Dendritic cell treated with granulocyte-macrophage colony-stimulating factor and Interleukin-4, amounts not matched to agents 40 ng/mL and 50 ng/mL, for 4 days (primary cell): ENCODE results near the gene BIRC6.

Source experiments
- H3K27ac Mint-ChIP-seq: one replicate; pipeline ENCODE4 v1.8.0; 2022; ENCODE audit warnings: mild to moderate bottlenecking, mixed read lengths
- H3K27me3 Mint-ChIP-seq: one replicate; pipeline ENCODE4 v1.8.0; 2022; ENCODE audit warnings: mild to moderate bottlenecking, mixed read lengths
- H3K36me3 Mint-ChIP-seq: one replicate; pipeline ENCODE4 v1.8.0; 2022; ENCODE audit warnings: low read depth, mixed read lengths
- H3K4me1 Mint-ChIP-seq: one replicate; pipeline ENCODE4 v1.8.0; 2022; ENCODE audit warnings: low read depth, mixed read lengths
- H3K4me3 Mint-ChIP-seq: one replicate; pipeline ENCODE4 v1.8.0; 2022; ENCODE audit warnings: mild to moderate bottlenecking, moderate library complexity, mixed read lengths
- H3K9me3 Mint-ChIP-seq: one replicate; pipeline ENCODE4 v1.8.0; 2022; ENCODE audit warnings: mixed read lengths
- intact Hi-C: fragments of 100-400 bp; cut with micrococcal nuclease; formaldehyde crosslinking; loops from one replicate; pipeline ENCODE4 v1.15.0; 2022

The BIRC6 gene

GRCh38 chr2:32572737-32573136 lies 215.9 kb downstream of the BIRC6 start:
- H3K9me3 Mint-ChIP-seq = no peaks in the 10 kb centered on the region
- H3K36me3 Mint-ChIP-seq = peaks cover 32% of the 10 kb centered on the region
- no peak overlapping the region for H3K4me3 Mint-ChIP-seq
- H3K27ac Mint-ChIP-seq = no peak overlapping the region
- intact Hi-C loops = no loop called here
- H3K4me1 Mint-ChIP-seq = no peaks in the 10 kb centered on the region
- no peaks in the 10 kb centered on the region for H3K27me3 Mint-ChIP-seq

GRCh38 chr2:32591669-32592463 lies 235.0 kb downstream of the BIRC6 start:
- H3K27me3 Mint-ChIP-seq = no peaks in the 10 kb centered on the region
- H3K4me1 Mint-ChIP-seq = no peaks in the 10 kb centered on the region
- peaks cover 29% of the 10 kb centered on the region for H3K36me3 Mint-ChIP-seq
- no peak overlapping the region for H3K4me3 Mint-ChIP-seq
- no peak overlapping the region for H3K27ac Mint-ChIP-seq
- H3K9me3 Mint-ChIP-seq = no peaks in the 10 kb centered on the region
- intact Hi-C loops = no loop called here

GRCh38 chr2:32594573-32594972 lies 237.8 kb downstream of the BIRC6 start:
- no peaks in the 10 kb centered on the region for H3K4me1 Mint-ChIP-seq
- no peaks in the 10 kb centered on the region for H3K9me3 Mint-ChIP-seq
- intact Hi-C loops = no loop called here
- peaks cover 41% of the 10 kb centered on the region for H3K36me3 Mint-ChIP-seq
- no peak overlapping the region for H3K27ac Mint-ChIP-seq
- no peaks in the 10 kb centered on the region for H3K27me3 Mint-ChIP-seq
- H3K4me3 Mint-ChIP-seq = no peak overlapping the region

- H3K27me3 Mint-ChIP-seq = no peaks in the 10 kb centered on the region
- H3K27ac Mint-ChIP-seq = no peak overlapping the region
- H3K9me3 Mint-ChIP-seq = no peaks in the 10 kb centered on the region
- H3K4me3 Mint-ChIP-seq = no peak overlapping the region
- H3K36me3 Mint-ChIP-seq = peaks cover 87% of the 10 kb centered on the region
- H3K4me1 Mint-ChIP-seq = peaks cover 22% of the 10 kb centered on the region
- intact Hi-C loops = loop anchor here (5.0 kb wide), 1 partner anchor 971 kb away; no protein-coding TSS in a partner anchor
These were observed 254.5 kb downstream of the BIRC6 start for GRCh38 chr2:32611366-32611765.

GRCh38 chr2:32611771-32612170 lies 254.9 kb downstream of the BIRC6 start:
- peaks cover 22% of the 10 kb centered on the region for H3K4me1 Mint-ChIP-seq
- H3K9me3 Mint-ChIP-seq = no peaks in the 10 kb centered on the region
- H3K36me3 Mint-ChIP-seq = peaks cover 87% of the 10 kb centered on the region
- intact Hi-C loops = loop anchor here (5.0 kb wide), 1 partner anchor 971 kb away; no protein-coding TSS in a partner anchor
- H3K27me3 Mint-ChIP-seq = no peaks in the 10 kb centered on the region
- no peak overlapping the region for H3K27ac Mint-ChIP-seq
- H3K4me3 Mint-ChIP-seq = no peak overlapping the region

GRCh38 chr2:32614084-32614483 lies 257.3 kb downstream of the BIRC6 start:
- peaks cover 83% of the 10 kb centered on the region for H3K36me3 Mint-ChIP-seq

GRCh38 chr2:32617599-32618189 lies 260.9 kb downstream of the BIRC6 start:
- Mint-ChIP-seq H3K36me3 (peaks cover 80% of the 10 kb centered on the region), H3K4me3 (no peak overlapping the region), H3K9me3 (no peaks in the 10 kb centered on the region), H3K27me3 (no peaks in the 10 kb centered on the region), H3K4me1 (peaks cover 25% of the 10 kb centered on the region), H3K27ac (no peak overlapping the region)
- intact Hi-C loops = no loop called here

More at GRCh38 chr2:32614084-32614483, 257.3 kb downstream of the BIRC6 start:
- H3K27ac Mint-ChIP-seq = peak overlapping the region; percentile 67
- no peaks in the 10 kb centered on the region for H3K9me3 Mint-ChIP-seq
- intact Hi-C loops = loop anchor here (5.0 kb wide), 1 partner anchor 968 kb away; no protein-coding TSS in a partner anchor
- peaks cover 22% of the 10 kb centered on the region for H3K4me1 Mint-ChIP-seq
- no peak overlapping the region for H3K4me3 Mint-ChIP-seq
- no peaks in the 10 kb centered on the region for H3K27me3 Mint-ChIP-seq

GRCh38 chr2:32622570-32623310 lies 265.9 kb downstream of the BIRC6 start:
- Mint-ChIP-seq H3K36me3 (peaks cover 51% of the 10 kb centered on the region), H3K4me1 (peaks cover 18% of the 10 kb centered on the region), H3K4me3 (no peak overlapping the region), H3K27me3 (peaks cover 5% of the 10 kb centered on the region), H3K9me3 (no peaks in the 10 kb centered on the region), H3K27ac (no peak overlapping the region)
- intact Hi-C loops = no loop called here

- peaks cover 54% of the 10 kb centered on the region for H3K36me3 Mint-ChIP-seq
- peaks cover 5% of the 10 kb centered on the region for H3K27me3 Mint-ChIP-seq
- H3K27ac Mint-ChIP-seq = no peak overlapping the region
- no peaks in the 10 kb centered on the region for H3K9me3 Mint-ChIP-seq
- intact Hi-C loops = no loop called here
- H3K4me1 Mint-ChIP-seq = peaks cover 20% of the 10 kb centered on the region
- no peak overlapping the region for H3K4me3 Mint-ChIP-seq
These were observed 266.5 kb downstream of the BIRC6 start for GRCh38 chr2:32623311-32623706.

- intact Hi-C loops = no loop called here
- Mint-ChIP-seq H3K4me3 (no peak overlapping the region), H3K4me1 (peaks cover 31% of the 10 kb centered on the region), H3K27ac (no peak overlapping the region), H3K36me3 (peaks cover 45% of the 10 kb centered on the region), H3K9me3 (no peaks in the 10 kb centered on the region), H3K27me3 (peaks cover 5% of the 10 kb centered on the region)
These were observed 268.0 kb downstream of the BIRC6 start for GRCh38 chr2:32624812-32625211.

GRCh38 chr2:32626639-32627221 lies 269.9 kb downstream of the BIRC6 start:
- peaks cover 34% of the 10 kb centered on the region for H3K4me1 Mint-ChIP-seq
- intact Hi-C loops = no loop called here
- H3K27me3 Mint-ChIP-seq = peaks cover 5% of the 10 kb centered on the region
- peak overlapping the region; percentile 78 for H3K27ac Mint-ChIP-seq
- peaks cover 44% of the 10 kb centered on the region for H3K36me3 Mint-ChIP-seq
- H3K9me3 Mint-ChIP-seq = no peaks in the 10 kb centered on the region
- H3K4me3 Mint-ChIP-seq = peak overlapping the region; percentile 84

GRCh38 chr2:32627441-32627813 lies 270.6 kb downstream of the BIRC6 start:
- peak overlapping the region; percentile 84 for H3K4me3 Mint-ChIP-seq
- H3K27me3 Mint-ChIP-seq = peaks cover 5% of the 10 kb centered on the region
- no peaks in the 10 kb centered on the region for H3K9me3 Mint-ChIP-seq
- peaks cover 44% of the 10 kb centered on the region for H3K36me3 Mint-ChIP-seq
- peaks cover 28% of the 10 kb centered on the region for H3K4me1 Mint-ChIP-seq
- H3K27ac Mint-ChIP-seq = peak overlapping the region; percentile 78
- intact Hi-C loops = no loop called here

GRCh38 chr2:32627814-32628579 lies 271.2 kb downstream of the BIRC6 start, which contains the start of gene TTC27:
TSS of gene TTC27 (plus strand) at chr2:32628050. CDS start at chr2:32628293, 243 bp downstream.
- peaks cover 24% of the 10 kb centered on the region for H3K4me1 Mint-ChIP-seq
- H3K27me3 Mint-ChIP-seq = peaks cover 5% of the 10 kb centered on the region
- peaks cover 41% of the 10 kb centered on the region for H3K36me3 Mint-ChIP-seq
- H3K4me3 Mint-ChIP-seq = peak within 1 kb of the TSS; percentile 84
- H3K9me3 Mint-ChIP-seq = no peaks in the 10 kb centered on the region
- intact Hi-C loops = no loop called here
- H3K27ac Mint-ChIP-seq = peak within 1 kb of the TSS; percentile 78
